HG03575 (cell line): Measurements from ENCODE around the gene FCRLA.
"Not testable (repeated sequence)": the region's sequence is repeated elsewhere in the genome, so short reads cannot be mapped to it uniquely, and the experiment has no call there.

Source experiments
- ATAC-seq: cut with Tn5 transposase; IDR thresholded peaks from one replicate; pipeline ENCODE4 v1.9.1; 2021; ENCODE audit not compliant: unreplicated experiment, insufficient number of reproducible peaks, low FRiP score; ENCODE audit errors: extremely low read depth

FCRLA gene, protein sequence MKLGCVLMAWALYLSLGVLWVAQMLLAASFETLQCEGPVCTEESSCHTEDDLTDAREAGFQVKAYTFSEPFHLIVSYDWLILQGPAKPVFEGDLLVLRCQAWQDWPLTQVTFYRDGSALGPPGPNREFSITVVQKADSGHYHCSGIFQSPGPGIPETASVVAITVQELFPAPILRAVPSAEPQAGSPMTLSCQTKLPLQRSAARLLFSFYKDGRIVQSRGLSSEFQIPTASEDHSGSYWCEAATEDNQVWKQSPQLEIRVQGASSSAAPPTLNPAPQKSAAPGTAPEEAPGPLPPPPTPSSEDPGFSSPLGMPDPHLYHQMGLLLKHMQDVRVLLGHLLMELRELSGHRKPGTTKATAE

DNA sequence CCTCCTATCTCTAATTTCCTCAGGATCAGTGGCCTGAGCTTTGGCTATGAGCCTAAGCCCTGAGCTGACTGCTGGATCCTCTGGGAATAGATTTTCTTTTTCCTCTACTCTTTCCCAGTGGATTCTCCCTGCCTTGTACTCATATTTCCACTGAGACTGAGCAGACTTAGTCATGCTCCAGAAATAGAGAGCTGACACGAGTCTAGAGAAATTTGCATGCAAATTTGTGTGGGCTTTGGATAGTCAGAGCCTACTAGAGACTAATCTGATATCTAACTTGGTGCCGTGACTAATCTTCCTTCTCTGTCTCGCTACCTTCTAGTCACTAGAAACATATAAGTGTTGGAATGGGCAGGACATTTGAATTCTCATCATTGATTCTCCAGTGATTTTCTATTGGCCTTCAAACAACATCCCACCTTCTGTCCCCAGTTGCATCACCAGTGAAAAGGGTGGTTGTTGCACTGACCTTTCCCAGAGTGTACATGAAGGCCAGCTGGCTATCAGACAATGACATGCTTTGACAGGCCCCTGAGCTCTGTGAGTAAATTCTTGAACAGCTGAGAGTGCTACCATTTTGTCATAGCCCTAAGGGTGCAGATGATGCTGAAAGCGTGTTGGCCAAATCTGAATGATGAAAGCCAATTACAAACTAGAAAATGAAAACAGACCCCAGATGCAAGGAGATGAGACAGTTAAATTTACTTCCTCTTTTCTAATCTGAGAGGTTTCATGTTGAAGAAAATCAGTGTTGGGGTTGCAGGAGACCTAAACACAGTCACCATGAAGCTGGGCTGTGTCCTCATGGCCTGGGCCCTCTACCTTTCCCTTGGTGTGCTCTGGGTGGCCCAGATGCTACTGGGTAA is at the start of gene FCRLA:
FCRLA (plus strand) TSS at position 748 of the 866 bp plus-strand sequence; CDS start at position 784, 36 bp downstream.
- ATAC-seq, result peak; percentile 33

DNA sequence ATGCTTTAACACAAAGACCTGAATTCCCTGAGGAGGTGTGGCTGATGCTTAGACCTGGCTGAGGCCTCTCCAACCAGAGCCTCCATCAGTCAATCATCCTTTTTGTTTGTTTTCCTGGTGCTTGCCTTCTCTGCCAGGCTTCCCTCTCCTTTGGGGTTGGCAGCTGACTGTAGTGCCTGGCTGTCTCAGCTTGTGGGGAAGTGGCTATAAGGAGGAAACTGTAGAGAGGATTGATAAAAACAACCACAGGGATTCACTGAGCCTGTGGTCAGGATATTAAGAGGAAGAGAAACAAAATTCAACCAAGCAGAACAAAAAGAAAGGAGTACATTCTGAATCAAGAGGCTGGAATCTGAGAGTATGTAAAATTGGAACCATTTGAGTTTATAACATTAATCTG is 48.5 kb upstream of the FCRLA start:
- not testable (repeated sequence) for ATAC-seq

DNA sequence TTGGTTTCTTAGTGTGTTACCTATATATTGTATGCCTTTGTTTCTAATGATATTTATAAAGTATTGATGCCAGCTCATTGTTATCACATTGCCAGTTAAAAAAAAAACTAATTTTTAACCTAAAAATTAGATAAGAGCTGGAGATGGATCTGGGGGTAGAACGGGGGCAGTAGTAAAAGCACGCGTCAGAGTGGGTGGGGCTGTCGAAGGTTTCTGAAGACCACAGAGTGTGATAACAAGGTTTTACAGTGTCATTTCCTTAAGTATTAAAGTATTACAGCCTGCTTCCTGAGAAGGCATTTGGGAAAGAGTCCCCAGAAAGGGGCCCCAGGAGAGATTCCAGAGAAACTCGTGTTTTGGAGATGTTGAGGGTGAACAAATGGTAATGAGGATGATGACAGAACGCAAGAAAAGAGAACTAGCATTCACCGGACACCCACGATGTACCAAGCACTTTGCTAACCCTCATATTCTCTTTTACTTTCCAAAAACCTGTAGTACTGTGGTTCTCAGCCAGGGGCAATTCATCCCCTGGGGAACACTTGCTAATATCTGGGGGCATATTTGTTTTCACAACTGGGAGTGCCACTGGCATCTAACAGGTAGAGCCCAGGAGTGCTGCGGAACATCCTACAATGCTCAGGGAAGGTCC is 45.2 kb upstream of the FCRLA start:
- ATAC-seq, result not testable (repeated sequence)

DNA sequence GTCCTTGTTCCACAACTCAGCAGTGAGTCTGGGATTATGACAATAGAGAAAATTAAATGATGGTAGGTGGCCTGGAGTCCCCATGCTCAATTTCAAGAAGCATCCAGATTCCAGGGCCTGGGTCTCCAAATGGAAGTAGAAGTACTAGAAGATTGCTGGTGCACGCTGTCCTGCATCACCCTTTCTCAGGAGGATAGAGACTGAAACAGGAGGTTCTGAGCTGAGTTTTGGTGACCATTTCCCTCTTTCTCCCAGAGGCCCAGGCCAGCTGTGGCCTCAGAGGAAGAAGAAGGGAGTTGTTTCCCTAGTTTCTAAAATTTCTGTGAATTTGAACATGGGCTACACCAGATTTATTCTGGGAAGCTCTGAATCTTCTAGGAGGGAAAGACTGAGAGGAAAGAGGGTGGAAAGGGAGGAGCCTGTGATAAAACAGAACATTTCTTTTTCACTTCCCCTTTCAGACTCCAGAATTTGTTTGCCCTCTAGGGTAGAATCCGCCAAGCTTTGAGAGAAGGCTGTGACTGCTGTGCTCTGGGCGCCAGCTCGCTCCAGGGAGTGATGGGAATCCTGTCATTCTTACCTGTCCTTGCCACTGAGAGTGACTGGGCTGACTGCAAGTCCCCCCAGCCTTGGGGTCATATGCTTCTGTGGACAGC is 44.2 kb upstream of the FCRLA start, which contains the start of gene FCGR2B:
FCGR2B (plus strand) TSS at position 460 of the 656 bp plus-strand sequence; CDS start at position 559, 99 bp downstream.
- not testable (repeated sequence) for ATAC-seq

DNA sequence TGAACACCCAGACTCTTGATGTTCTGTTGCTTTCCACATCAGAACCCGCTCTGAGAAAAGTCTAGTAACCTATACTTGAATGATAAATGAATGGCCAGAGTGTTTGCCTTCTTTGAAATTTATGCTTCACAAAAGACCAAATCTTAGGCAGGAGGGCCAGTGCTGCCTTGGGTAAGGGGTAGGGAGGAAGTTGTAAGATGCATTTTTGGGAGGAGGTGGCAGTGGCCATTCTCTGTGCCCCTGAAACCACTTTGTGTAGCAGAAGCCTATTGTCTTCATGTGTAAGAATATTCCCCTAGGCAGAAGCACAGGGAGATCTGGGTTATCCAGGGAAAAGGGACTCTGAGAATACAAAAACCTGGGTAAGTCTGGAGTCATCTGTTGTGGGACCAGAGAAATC is 43.5 kb upstream of the FCRLA start:
- ATAC-seq, result not testable (repeated sequence)

DNA sequence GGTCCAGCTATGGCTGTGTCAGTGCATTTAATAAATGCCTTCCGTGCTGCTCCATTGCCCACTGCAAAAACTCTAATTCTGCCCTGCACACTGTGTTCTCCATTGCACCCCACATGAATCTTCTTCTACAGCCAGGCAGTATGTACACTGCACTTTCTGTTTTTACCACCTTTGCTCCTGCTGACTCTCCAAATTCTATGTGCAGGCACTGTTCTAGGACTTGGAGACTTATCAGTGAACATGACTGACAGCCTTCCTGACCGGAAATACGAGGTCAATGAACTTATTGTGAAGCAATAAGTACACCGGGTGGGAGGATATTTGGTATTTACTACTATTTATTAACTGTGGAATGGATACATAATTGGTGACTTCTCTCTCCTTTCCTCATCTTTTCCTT is 42.3 kb upstream of the FCRLA start:
- ATAC-seq, result not testable (repeated sequence)

DNA sequence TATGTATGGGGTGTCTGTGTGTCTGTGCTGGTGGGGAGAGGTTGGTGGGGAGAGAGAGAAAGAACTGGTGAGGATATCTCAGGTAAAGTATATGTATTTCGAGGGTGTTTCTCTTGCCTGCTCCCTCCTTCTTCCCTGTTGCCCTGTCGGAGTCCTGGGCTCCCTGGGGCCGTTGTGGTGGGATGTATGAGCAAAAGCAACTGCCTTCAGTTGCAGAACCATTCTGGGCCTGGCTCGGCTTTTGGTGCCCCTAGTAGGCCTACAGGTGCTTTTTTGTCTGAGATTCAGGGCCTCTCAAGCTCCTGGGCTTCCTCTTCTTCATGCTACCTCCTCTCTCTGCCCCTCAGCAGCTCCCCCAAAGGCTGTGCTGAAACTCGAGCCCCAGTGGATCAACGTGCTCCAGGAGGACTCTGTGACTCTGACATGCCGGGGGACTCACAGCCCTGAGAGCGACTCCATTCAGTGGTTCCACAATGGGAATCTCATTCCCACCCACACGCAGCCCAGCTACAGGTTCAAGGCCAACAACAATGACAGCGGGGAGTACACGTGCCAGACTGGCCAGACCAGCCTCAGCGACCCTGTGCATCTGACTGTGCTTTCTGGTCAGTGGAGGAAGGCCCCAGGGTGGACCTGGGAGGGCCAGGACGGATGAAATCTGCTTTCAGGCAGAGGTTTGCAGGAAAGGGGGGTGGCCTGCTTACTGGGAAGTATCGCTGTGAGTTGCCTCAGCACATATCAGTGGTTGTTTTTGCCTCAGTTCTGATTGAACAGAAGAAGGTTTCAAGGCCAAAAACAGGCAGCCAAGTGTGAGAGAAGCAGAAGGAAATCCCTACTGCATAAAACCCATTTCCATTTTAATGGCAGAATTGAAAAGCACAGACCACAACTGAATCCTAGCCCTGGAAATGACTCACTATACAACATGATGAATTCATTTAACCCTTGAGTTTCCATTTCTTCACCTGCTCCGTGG is 35.7 kb upstream of the FCRLA start:
- ATAC-seq, result not testable (repeated sequence)

DNA sequence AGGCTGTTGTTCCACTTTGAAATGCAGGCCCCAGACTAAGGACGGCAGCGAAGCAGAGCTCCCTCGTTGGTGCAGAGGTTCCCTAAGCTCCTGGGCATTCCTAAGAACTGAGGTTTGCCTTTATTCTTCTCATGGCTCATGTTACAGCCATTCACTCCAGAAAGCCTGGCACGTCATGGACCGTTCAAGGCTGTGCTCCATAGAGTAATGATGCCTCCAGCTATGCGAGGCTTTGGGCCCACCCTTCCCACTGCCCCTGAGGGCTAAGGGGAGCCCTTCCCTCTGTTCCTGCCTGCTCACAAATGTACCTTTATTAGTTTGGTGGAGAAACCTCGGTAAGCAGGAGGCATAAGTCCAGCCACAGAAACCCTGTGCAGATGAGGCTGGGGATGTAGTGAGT is 33.6 kb upstream of the FCRLA start:
- not testable (repeated sequence) for ATAC-seq

DNA sequence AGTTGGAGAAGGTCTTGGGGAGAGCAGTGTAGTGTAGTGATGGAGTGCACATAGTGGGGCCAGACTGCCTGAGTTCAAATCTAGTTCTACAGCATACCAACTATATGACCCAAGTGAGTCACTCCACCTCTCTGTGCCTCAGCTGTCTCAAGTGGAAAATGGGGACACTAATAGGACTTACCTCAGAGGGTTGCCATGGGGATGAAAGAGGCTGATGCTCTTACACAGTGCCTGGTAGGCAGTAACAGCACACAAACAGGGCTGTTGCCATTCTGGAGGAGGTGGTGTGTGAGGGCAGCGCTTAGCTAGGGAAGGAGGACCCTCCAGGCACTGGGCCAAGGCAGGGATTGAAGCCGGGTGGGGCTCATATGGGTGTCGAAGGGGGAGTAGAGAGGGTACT is 32.6 kb upstream of the FCRLA start:
- not testable (repeated sequence) for ATAC-seq

DNA sequence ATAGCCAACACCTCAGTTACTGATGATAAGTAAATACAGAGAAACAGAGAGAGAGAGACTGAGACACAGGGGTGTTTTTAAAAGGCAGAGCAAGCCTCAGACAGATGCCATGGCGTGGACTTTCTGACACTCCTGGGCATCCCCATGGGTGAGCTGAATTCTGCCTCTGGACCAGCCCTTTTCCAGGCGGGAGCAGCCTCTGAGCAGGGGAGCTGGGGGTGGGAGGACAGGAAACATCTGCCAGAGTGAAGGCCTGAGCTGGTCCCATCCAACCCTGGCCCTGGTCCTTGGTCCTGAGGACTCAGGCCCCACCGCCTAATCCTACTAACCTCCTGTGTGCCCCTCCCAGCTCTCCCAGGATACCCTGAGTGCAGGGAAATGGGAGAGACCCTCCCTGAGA is 32.1 kb upstream of the FCRLA start:
- ATAC-seq, result not testable (repeated sequence)

DNA sequence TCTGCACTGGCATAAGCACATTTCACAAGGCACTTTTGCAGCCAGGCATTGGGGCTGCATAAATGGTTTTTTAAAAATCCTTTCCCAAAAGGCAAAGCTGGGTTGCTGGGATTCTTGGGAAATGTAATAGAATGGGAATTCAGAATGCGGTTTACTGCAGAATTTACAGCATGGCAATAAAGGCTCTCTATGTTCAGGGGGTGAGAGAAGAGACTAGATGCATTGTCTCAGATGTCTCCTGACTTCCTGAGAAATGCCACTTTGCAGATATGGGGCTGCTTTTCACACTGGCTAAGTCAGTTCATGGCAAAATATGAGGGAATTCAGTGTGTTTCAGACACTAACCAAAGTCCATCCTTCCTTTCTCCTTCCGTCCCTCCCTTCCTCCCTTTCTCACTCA is 30.6 kb upstream of the FCRLA start:
- no peak for ATAC-seq

DNA sequence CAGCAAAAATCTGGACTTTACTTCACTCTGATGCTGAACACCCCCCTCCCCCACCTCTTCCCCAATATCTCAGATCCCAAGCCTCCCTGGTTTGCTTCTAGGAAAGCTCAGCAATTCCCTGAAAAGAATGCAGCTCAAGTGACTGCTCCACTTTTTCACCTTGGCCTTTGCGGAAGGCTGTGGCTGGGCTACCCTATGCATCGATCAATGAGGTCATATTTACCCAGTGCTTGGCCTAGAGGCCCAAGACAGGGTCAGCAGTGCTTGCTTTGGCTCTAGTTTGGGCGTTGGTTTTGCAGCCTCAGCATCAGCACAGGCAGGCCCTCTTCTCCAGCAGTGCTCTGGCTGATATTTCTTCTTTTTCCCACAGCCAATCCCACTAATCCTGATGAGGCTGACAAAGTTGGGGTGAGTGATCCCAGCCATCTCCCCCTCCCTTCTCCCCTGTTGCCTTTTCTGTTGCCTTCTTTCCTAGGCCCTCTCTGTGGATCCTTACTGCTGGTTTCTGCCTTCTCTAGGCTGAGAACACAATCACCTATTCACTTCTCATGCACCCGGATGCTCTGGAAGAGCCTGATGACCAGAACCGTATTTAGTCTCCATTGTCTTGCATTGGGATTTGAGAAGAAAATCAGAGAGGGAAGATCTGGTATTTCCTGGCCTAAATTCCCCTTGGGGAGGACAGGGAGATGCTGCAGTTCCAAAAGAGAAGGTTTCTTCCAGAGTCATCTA is 29.9 kb upstream of the FCRLA start:
- ATAC-seq, result no peak

DNA sequence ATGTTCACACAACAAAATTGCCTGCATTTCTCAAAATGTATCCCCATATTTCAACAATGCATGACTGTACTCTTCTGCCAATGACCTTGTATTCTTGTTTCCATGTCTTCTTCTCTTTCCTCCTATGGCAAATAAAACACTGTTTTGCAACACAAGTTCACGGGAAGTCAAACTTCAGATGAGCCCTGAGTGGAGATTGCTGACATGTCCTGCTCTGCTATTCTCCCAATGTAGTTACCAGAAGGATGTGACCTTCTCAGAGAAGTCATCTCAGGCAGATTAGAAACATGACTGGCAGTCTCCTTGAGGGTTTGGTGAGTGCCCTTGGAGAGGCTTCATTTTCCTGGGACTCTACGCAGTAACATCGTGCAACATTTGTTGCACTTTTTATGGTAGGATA is 28.5 kb upstream of the FCRLA start:
- no peak for ATAC-seq

DNA sequence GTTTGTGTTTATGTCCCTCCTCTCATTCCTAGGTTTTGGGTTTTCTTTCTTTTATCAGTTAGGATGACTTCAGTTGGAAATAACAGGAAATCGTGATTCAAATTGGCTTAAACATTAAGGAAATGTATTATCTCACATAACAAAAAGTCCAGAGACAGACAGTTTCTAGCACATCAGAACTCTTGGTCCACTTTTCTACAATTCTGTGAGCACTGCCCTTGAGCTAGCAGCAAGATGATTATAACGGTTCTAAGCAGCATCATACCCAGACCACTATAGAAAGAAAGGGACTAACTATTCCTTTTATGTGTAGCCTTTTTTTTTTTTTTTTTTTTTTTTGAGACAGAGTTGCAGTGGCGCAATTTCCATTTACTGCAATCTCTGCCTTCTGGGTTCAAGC is 25.1 kb upstream of the FCRLA start:
- ATAC-seq, result no peak

DNA sequence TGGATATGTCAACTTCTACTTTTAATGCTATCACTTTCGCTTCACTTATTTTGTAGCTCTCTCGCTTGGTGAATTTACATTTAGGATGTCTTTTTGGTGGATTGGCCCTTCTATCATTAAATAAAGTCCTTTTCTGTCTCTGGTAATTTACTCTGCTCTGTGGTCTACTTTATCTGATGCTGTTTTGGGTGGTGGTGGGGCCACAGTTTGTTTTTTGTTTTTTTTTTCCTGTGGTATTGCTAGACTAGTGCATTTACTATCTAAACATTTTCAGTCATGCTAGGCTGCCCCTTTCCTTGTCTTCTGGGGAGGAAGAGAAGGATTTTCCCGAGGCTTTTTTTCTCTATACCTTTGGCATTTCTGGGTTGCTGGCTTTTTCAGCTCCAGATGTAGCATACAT is 18.1 kb upstream of the FCRLA start:
- no peak for ATAC-seq

DNA sequence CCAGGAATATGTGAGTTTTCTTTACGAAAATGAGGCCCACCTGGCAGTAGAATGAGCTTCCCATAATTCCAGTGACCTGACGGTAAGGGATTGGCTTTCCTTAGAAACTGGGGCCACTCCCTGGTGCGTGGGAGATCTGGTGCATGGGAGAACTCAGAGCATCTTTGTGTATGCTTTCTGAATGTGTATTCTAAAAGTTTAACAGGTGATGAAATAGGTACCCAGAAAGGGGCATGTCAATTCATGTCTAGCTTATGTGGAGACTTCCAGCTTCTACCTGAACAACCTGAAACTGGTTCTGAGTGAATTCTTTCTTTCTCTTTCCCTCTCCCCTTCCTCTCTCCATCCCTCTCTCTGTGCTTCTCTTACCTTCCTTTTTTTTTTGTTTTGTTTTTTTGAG is 15.2 kb upstream of the FCRLA start:
- ATAC-seq, result no peak

DNA sequence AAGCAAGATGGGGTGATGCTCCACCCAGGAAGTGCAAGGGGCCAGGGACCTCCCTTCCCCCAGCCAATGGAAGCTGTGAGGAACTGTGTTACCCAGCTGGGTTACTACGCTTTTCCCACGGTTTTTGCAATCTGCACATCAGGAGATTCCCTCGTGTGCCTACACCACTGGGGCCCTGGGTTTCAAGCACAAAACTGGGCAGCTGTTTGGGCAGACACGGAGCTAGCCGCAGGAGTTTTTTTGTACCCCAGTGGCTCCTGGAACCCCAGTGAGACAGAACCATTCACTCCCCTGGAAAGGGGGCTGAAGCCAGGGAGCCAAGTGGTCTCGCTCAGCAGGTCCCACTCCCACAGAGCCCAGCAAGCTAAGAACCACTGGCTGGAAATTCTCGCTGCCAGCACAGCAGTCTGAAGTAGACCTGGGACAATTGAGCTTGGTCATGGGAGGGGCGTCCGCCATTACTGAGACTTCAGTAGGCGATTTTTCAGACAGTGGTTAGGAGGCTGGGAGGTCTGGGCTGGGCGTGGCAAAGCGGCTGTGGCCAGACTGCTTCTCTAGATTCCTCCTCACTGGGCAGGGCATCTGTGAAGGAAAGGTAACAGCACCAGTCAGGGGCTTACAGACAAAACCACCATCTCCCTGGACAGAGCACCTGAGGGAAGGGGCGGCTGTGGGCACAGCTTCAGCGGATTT is 13.9 kb upstream of the FCRLA start:
- not testable (repeated sequence) for ATAC-seq
